HPDE6-E6E7 (cell line): ENCODE measurements around the gene VPS16.

ENCODE experiments used
- DNase-seq: peaks from one replicate; pipeline ENCODE4 v3.0.0; 2011; ENCODE audit warnings: missing footprints; ENCODE audit errors: extremely low spot score

The VPS16 gene

DNA sequence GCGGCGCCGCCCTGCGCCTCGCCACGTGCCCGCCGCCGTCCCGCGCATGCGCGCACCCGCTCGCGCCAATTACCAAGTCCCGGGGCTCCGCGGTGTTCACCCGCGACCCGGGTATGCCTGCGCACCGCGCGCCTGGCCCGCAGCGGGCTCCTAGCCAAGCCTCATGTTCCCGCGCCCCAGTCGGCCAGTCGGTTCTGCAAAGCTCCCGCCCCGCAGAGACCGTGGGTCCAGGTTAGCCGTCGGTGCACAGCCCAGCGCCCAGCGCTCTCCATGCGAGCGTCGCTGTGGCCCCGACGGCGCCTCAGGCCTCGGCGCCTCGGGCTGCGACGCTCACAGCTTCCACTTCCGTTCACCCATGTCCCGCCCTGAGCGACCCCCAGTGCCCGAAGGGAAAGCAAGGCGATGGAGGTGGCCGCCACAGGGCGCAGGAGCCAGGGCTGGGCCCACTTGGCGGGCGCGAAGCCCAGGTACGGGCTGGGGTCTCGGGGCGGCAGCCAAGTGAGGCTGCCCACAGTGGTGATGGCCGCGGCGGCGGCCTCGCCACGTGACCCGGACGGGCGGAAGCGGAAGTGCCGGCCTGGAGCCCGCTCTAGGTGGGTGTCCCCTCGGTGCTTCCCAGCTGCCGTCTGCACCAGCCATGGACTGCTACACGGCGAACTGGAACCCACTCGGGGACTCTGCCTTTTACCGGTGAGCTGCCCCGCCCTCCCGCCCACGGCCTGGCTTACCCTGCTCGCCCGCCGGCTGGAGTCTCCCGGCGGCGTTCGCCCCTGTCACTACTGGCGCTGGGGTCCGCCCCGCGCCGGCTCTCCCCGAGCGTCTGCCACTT is at the start of gene VPS16, which contains the start of gene PCED1A:
Gene VPS16 (plus strand): TSS at position 608 of the 829 bp plus-strand sequence. CDS start 30 bp downstream, at position 638.
Gene PCED1A (minus strand): TSS at position 518 of the 829 bp plus-strand sequence. CDS start 743 bp downstream, outside the sequence.
- DNase-seq = peak; percentile 99

DNA sequence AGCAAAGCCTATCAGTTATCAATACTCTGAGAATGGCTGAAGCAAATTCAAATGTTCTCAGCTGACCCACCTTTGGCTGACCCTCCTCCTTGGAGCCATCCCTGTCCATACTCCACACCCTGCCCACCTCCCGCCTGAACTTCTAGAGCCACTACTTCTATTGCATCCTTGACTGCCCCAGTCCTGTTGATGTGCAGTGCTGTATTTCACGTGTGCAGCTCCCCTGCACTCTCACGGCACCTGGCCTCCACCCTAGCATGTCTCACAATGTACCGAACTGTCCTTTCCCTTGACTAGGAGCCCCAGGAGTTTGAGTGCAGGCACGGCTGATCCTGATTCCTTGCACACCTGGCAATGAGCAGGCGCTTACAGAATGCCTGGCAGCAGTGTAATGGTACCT is 47.1 kb upstream of the VPS16 start:
- DNase-seq = no peak

DNA sequence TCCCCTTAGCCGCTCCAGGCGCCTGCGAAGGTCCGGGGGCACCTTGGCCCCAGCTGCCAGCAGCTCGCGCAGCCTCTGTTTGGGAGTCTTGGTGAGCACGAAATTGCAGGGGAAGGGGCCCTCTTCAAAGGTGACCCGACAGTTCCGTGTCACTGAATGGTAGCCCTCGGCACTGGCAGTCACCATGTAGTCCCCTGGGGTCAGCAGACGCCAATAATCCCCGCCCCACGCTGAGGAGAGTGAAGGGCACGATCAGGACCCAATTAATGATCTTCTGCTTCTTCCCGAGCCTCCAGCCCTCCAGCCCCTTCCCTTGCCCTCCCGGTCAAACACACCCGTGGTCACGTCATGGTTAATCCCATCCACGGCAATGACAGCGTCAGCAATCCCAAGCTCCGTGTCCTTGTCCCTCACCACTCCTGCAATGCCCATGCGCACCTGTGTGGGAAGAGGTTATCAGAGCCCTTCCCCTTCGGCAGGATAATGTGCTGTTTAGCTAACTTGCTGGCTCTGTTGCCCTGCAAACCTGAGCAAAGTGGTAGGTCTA is 46.3 kb upstream of the VPS16 start:
- no peak for DNase-seq

DNA sequence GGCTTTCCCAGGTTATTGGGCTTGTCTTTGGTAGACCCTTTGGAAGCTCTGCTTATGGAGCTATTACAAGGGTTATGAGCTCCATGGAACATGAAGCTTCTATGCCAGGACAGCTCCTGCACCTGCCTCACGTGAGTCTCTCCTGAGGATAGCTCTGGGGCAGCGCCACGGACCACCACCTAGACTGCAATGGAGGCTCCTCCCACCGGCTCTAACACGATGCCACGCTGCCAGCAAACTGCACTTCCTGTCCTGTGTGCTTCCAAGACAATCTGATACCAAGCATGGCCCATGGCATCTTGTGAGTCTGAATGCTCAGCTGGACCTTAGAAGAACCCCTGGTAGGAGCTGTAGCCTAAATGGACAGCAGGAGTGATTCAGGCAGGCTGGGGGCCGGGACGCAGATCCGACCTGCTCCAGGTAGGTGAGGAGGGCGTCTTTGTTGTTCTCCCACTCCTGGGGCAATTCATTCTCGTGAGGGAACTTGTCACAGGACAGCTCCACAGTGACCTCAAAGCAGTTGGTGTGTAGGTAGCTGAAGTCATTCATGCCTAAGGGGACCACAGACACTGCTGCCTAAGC is 45.6 kb upstream of the VPS16 start:
- no peak for DNase-seq

DNA sequence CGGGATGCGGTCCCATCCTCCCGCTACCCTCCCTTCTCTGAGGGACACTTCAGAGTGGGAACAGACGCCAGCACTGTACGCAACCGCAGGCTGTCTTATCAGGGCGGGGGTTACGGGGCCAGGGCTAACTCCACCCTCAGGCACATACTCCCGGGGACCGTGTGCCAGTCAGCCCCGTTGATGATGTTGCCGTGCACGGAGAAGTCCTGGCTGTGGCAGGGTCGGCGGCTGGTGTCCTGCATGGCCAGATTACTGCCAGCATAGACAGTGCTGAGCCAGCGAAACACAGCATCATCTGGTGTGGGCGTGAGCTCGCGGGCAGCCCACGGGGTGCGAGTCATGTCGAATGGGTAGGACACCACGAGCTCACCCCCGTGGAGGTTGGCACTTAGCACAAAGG is 45.1 kb upstream of the VPS16 start:
- no peak for DNase-seq

DNA sequence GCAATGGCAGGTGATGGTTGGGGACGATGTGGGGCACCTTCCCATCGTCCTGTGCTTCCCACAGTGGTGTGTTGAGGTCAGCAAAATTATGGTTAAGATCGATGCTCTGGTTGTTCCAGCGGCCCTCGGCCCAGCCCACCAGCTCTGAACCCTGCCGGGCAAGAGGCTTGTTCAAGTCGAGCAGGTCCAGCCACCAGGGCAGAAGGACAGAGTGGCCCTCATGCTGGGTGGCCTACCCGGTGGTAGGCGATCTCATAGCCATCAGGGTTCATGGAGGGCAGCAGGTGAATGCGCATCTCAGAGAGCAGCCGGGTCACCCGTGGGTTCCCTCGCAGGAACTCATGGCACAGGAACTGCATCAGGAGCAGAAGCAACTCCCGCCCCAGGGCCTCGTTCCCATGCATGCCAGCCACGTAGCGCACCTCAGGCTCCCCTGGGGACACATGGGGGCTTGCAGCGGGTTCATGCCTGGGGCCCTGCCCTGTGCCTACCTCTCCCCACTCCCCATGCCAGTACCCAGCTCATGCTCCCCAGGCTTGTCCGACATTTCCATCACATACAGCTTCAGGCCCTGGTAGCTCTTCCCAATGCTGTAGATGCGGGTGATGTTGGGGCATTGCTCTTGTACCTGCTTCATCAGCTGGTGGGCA is 44.4 kb upstream of the VPS16 start:
- no peak for DNase-seq

DNA sequence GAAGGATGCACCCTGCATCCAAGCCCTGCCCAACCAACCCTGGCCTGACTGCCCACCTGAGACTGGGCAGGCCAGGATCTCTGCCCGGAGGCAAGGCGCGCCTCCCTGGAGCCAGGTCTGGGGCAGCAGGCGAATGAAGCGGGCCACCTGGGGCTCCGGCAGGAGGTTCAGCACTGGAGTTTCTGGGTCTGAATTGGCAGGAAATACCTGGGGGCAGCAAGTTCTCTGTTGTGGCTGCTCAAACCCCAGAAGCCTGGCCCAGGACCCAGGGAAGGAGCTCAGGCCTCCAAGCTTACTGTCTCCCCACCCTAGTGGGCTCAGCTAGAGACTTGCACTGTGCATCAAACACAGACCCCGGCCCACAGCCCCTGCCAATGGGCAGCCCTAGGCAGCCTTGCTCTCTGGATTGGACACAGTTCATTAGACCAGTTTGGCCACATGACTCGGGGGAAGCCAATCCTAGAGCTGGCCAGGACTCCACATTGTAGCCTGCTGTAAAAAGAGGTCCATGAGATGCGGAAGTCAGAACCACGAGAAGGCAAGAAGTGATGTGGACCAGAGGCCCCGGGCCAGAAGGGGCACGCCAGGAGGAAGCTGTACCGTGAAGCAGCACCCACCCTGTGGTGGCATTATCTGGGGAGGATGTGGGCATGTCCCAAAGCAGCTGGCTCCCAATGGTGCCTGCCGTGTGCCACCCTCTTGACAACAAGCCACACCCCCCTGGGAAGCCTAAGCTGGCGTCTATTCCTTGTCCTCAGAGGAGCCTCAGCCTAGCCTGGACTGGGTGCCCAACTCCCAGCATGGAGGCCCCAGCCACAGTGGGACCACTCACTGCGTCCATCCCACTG is 43.2 kb upstream of the VPS16 start:
- no peak for DNase-seq

DNA sequence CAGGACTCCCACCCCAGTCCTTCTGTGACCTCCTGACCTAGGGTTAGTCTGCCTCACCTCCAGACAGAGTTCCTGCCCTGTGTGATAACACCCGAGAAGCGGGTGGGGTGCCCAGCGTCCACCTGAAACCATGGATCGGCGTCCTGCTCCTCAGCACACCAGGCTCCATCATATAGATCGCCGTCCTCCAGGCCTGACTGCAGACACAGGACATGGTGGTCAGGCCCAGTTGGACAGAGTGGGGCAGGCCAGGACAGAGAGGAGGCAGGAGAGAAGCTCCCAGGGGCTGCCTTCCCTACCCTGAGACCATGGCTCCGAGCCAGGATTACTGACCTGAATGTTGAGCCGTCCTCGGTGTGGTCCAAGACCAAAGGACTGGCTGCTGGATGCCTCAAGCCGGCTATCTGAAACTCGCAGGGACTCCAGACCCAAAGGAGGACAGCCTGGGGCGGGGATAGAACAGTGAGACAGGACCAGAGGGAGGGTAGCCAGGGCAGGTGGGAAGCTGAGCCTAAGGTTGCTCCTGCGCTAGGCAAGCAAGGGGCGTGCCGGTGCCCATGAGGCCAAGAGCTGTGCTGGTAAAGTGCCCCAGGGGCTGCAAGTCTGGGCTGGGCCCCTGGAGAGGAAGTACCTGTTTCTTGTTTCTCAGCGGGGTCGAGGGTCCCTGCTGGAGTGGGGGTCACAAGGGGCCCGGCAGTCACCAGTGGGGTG is 42.3 kb upstream of the VPS16 start:
- no peak for DNase-seq

DNA sequence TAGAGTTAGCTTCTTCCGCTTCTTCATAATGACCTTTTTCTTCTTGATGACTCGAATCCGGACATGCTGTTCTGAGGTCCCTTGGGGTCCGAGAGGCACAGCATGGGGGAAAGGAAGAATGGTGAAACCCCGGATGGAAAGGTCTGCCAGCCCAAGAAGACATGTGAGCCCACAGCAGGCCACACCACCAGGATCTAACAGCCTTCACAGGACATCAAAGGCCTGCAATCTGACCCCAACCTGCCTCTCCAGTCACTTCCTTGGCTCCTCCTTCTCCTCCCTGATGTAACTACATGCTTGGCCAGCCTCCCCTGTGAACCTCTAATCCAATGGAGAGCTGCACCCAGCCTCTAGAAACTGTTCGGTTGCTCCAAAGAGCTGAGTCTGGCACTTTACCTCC is 41.7 kb upstream of the VPS16 start:
- DNase-seq = no peak

DNA sequence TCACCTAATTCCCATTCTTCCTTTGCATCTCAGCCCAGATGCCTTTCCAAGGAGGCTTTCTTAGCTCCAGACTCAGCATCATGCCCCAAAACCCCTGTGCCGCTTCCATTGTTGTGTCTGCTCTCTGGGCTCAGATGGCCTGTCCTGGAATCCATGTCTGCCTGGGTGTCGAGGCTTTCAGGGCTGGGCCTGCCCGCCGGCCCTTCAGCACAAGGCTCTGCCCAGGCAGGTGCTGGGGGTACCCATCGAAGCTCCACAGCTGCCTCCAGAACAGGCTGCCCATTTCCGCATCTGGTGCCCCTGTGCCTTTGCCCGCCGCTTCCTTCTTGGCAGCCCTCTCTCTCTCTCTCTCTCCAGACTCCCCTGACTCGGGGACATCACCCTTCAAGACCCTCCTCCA is 41.3 kb upstream of the VPS16 start:
- DNase-seq = no peak

DNA sequence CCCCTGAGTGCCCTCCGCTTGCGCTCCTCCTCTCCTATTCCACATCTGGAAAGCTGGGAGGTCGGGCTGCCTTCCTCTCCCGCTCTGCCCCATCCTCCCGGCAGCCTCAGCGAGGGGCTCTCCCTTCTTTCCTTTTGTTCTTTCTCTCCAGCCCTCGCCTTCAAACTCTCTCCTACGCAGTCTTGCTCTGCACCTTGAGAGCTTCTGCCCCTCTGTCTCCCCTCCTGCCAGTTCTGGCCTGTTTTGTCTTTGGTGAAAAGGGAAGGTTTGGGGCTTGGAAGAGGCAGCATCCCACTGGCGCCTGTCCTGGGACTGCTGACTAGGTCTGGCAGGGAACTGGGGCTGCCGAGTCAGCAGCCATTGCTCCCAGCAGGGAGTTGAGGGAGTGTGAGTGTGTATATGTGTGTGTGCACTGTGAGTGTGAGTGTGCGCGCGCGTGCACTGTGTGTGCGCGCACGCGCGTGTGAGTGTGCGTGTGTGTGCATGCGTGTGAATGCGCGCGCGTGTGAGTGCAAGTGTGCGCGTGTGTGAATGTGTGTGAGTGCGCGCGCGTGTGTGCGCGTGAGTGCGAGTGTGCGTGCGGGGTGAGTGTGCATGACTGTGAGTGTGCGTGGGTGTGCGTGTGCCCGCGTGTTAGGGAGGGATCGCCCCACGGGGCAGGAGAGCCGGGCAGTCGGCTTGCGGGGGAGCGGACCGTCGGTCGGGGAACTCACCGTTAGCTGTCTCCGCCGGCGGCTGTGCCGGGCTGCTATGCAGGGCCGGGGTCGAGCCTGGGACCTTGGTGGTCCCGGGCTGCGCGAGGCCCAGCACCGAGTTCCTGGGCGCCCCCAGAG is 40.6 kb upstream of the VPS16 start:
- no peak for DNase-seq

DNA sequence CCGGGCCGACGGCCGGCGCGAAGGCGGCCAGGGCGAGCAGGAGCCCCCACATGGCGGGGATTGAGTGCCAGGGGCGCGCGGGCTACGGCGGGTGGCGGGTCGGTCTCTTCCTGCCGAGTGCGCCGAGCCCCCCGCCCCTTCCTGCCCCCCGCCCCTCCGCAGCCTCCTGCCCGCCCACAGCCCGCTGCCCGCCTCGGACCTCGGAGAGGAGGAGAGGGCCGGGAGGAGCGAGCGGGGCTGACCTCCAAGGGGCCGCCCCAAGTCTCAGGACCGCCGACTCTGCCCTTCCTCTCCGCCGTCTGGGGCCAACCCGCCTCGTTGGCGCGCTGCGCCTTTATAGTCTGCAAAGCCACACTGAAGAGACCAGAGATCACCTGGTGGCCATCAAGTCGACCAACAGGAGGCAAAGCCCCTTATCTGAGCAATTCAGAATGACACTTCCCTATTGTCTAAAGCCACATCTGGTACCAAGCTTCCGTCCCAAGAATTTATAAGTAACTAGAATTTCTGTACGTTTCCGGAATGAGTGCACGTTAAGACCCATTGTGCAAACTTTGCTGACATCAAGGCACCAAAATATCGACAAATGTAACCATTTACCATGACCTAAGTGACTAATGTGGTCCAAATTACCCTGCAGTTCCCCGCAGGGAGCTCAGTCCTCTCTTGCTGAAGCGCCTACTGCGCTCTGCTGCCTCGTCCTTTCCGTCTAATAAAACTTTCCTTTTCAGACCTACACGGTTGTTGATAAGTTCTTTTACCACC is 39.8 kb upstream of the VPS16 start, which contains the start of gene CPXM1:
Gene CPXM1 (minus strand): TSS at position 107 of the 765 bp plus-strand sequence. CDS start 55 bp downstream, at position 52.
- no peak for DNase-seq

DNA sequence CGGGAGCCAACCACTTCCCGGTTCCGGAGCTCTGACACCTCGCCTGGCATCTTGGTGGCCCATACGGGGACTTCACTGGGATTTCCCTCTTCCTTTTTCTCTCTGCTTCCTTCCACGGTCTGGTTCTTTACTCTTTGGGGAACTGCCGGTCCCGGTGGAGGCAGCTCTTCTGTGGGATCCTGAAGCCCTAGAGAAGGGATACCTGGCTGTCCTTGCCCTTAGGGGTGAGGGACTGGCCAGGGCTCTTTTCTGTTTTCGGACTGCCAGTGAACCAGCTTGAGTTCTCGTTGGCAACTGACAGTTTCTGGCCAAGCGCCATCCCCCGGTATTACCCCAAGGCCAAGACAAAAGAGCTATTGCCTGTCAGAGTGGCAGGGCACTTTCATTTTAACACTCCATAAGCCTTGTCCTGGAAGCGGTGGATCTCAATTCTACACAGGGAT is 39.2 kb upstream of the VPS16 start:
- DNase-seq = no peak

DNA sequence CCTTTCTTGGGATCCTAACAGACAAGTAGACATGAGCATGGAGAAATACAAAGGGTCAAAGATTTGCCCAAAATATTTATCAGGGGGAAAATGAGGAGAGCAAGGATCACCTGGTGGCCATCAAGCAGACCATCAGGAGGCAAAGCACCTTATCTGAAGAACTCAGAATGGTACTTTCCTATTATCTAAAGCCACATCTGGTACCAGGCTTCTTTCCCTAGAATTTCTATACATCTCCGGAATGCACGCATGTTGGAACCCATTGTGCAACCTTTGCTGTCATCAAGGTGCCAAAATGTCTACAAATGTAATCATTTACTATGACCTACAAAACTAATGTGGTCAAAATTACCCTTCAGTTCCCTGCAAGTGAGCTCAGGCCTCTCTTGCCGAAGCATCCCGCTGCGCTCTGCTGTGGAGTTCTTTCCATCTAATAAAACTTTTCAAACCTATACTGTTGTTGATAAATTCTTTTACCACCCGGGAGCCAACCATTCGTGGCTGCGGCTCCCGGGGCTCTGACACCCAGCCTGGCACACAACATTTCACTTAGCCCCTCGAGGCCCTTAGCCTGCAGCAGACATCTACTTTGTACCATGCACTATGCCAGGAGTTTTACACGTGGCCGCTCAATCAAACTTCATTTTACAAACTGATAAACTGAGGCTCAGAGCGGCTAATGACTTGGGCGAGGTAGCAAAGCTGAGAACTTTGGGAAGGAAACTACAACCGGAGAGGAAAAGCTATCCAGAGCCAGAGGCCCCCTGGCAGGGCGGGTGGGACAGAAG is 36.3 kb upstream of the VPS16 start:
- DNase-seq = no peak

DNA sequence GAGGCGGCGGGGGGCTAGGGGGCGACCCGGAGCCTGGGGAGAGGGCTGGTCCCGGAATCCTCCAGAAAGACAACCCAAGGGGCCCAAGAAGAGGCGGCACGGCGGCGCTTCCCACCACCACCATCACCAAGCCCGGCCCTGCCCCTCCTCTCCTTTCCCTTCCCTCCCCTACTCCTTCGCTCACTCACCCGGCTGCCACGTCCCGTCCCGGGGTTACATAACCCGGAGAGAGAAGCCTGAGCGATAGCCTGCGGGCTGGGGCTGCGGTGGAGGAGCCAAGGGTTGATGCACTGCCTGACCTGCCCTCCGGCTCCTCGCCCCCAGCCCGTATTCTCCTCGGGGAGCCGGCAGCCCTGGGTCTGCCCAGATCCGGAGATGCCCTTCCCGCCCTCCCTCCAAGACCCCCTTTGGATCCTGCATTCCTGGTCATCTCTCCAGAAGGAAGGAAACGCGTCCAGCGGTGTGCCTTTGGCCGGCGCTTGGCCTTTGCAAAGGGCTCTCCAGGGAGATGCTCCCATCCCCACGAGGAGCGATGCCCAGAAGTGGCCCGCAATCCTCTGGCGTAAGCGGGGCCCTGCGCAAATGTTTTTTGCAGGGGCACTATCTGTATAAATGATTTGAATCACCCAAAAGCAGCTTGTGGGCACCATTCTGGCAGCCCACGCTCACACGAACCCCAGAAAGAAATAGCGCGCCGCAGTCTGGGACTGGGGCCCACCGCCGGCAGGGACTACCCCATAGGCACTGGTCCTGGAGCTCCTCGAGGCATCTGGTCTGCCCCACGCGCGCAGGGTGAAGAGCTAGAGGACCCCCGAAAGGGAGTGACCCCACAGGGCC is 35.5 kb upstream of the VPS16 start:
- no peak for DNase-seq

DNA sequence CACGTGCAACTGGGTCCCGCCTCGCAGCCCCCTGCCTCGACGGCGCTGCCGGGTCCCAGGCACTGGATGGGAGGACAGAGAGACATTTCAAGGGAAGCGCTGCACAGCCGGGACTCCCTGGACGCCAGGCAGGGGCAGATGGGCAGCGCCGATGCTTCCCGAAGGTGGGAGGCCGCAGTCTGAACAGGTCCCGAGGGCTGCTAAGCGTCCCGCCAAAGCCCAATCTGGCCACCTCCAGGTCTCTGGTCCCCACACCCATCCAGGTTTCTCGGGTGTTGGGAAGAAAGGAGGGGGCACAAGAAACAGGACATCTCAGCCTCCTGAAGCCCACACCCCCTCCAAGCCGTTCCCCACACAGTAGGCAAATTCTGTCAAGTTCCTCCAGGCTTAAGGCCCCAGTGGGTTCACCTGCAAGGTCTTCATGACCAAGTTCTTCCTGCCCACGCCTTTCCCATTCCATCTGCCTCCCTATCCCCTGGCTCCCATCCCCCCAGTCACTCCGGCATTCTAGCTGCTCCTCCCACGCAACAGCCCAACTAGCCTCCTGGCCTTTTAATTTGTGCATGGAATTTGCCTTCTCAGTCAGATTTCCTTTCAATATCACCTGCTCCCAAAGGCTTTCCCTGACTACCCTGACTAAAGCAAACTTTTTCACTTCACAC is 34.7 kb upstream of the VPS16 start:
- no peak for DNase-seq

DNA sequence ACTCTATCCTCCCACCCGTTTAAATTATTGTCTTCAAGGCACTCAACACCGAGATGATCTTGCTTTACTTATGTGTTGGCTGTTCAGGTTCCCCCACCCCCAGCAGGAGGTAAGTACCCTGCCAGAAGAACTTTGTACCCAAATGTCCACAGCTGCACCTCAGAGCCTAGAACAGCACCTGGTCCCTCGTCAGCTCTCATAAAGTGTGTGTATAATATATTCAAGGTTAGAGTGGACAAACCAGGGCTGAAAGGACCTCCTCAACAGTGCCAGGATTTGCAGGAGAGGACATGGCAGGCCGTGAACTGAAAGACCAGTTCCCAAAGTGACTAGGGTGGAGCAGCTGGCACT is 34.2 kb upstream of the VPS16 start:
- no peak for DNase-seq
